Endothelial cell of umbilical vein (primary cell): Measurements from ENCODE around the gene GRID1. TPM values are rescaled to one million over a fixed set of nuclear protein-coding genes. Genes with fewer than 3 reads are reported as not detected.

Experiments used
- BruUV-seq: library from RNA; stranded (reverse); fragments of 400-500 nt; replicated peaks from 2 replicates; lab custom pipeline; 2021; lab: Mats Ljungman, UMichigan
- CTCF ChIA-PET: fragments of 300-600, 350-600 bp; sonication (Branson Sonifier 250); formaldehyde crosslinking; loops from one replicate; lab custom pipeline; 2021; ENCODE audit warnings: antibody characterized with exemption, inconsistent platforms; lab: Charles Lee
- POLR2A ChIA-PET: fragments of 300-600, 350-600 bp; sonication (Branson Sonifier 250); formaldehyde crosslinking; loops from one replicate; lab custom pipeline; 2021; ENCODE audit warnings: antibody characterized with exemption, inconsistent platforms; lab: Charles Lee
- DNase-seq: peaks from one replicate; pipeline ENCODE4 v3.0.0-alpha.2; 2011; ENCODE audit warnings: low read depth, low spot score
- FAIRE-seq: peaks from 2 replicates; lab custom pipeline; 2011; peaks lifted over from hg19 to GRCh38; lab: Jason Lieb, UNC
- H2AFZ ChIP-seq: 2 replicates; pipeline ENCODE4 v1.6.0; 2012; ENCODE audit warnings: low read depth, low read length, control low read depth, inconsistent platforms
- H3K27ac ChIP-seq: 2 replicates; pipeline ENCODE4 v1.5.1; 2011; ENCODE audit warnings: low read depth, mild to moderate bottlenecking, control low read depth, low read length, moderate library complexity; ENCODE audit not compliant: insufficient read depth
- H3K27me3 ChIP-seq, 2 experiments: 2 replicates each; pipeline versions ENCODE4 v1.6.0 to v1.6.1; 2011; ENCODE audit warnings: low read length in 2 of 2, mixed read lengths in 1 of 2; ENCODE audit not compliant: control insufficient read depth in 2 of 2, insufficient read depth in 2 of 2
- H3K36me3 ChIP-seq, 2 experiments: 2 replicates in 1 of 2; 3 replicates in 1 of 2; pipeline ENCODE4 v1.5.1; 2011; ENCODE audit warnings: low read length in 2 of 2, mild to moderate bottlenecking in 1 of 2, moderate library complexity in 1 of 2; ENCODE audit not compliant: control insufficient read depth in 2 of 2, insufficient read depth in 2 of 2; ENCODE audit errors: extremely low read depth in 1 of 2
- H3K4me1 ChIP-seq: 3 replicates; pipeline ENCODE4 v1.5.1; 2011; ENCODE audit warnings: mild to moderate bottlenecking, low read length; ENCODE audit not compliant: control insufficient read depth, insufficient read depth; ENCODE audit errors: extremely low read depth
- H3K4me2 ChIP-seq: 2 replicates; pipeline ENCODE4 v1.6.1; 2011; ENCODE audit warnings: low read length, control low read depth, mixed read lengths; ENCODE audit not compliant: insufficient read depth
- H3K4me3 ChIP-seq, 3 experiments: fragments of 200-600 bp in 1 of 3; sonication (generic), shearing (Covaris generic) in 1 of 3; replicated peaks in 1 of 3; 2 replicates each; pipeline ENCODE4 v1.5.1; 2011 to 2016; ENCODE audit warnings: control low read depth in 3 of 3, low read length in 3 of 3, mild to moderate bottlenecking in 2 of 3, inconsistent platforms in 1 of 3, low read depth in 1 of 3, moderate library complexity in 1 of 3; ENCODE audit not compliant: insufficient read depth in 1 of 3
- H3K79me2 ChIP-seq: 2 replicates; pipeline ENCODE4 v1.6.0; 2012; ENCODE audit warnings: low read length, inconsistent platforms; ENCODE audit not compliant: control insufficient read depth, insufficient read depth
- H3K9ac ChIP-seq: replicated peaks from 2 replicates; pipeline ENCODE3; 2011; ENCODE audit warnings: low read length, control low read depth; ENCODE audit not compliant: insufficient read depth; ENCODE audit errors: extremely low read depth
- H3K9me1 ChIP-seq: replicated peaks from 3 replicates; pipeline ENCODE4 v1.6.0; 2011; ENCODE audit warnings: mild to moderate bottlenecking, low read length; ENCODE audit not compliant: control insufficient read depth, insufficient read depth; ENCODE audit errors: extremely low read depth
- H3K9me3 ChIP-seq: replicated peaks from 2 replicates; pipeline ENCODE4 v1.5.1; 2012; ENCODE audit warnings: low read length, inconsistent platforms; ENCODE audit not compliant: control insufficient read depth, insufficient read depth
- H4K20me1 ChIP-seq: replicated peaks from 2 replicates; pipeline ENCODE3; 2011; ENCODE audit warnings: mild to moderate bottlenecking, low read length; ENCODE audit not compliant: control insufficient read depth, insufficient read depth; ENCODE audit errors: extremely low read depth
- CTCF ChIP-seq, 2 donors: IDR thresholded peaks; 1 replicate in 1 of 2; 2 replicates in 1 of 2; pipeline ENCODE4 v1.5.1; 2011; ENCODE audit warnings: low read length in 2 of 2, mild to moderate bottlenecking in 2 of 2, moderate library complexity in 2 of 2, control low read depth in 1 of 2, inconsistent platforms in 1 of 2, low read depth in 1 of 2; ENCODE audit not compliant: insufficient read depth in 1 of 2; ENCODE audit errors: extremely low read depth in 1 of 2
- EZH2 ChIP-seq: IDR thresholded peaks from 2 replicates; pipeline ENCODE4 v1.6.1; 2012; ENCODE audit warnings: borderline replicate concordance, low read depth, mild to moderate bottlenecking, moderate library complexity, low read length, inconsistent platforms; ENCODE audit not compliant: severe bottlenecking
- FOS ChIP-seq: IDR thresholded peaks from 2 replicates; pipeline ENCODE4 v1.6.1; 2011; ENCODE audit warnings: mild to moderate bottlenecking, low read length, moderate library complexity, borderline replicate concordance; ENCODE audit not compliant: insufficient read depth
- GATA2 ChIP-seq: IDR thresholded peaks from 2 replicates; pipeline ENCODE4 v1.7.0; 2011; ENCODE audit warnings: low read depth, mild to moderate bottlenecking, moderate library complexity, mixed read lengths, low read length; ENCODE audit not compliant: insufficient read length, insufficient read depth
- JUN ChIP-seq: IDR thresholded peaks from 2 replicates; pipeline ENCODE4 v1.6.1; 2011; ENCODE audit warnings: borderline replicate concordance, low read depth; ENCODE audit not compliant: insufficient read length, insufficient read depth
- MAX ChIP-seq: IDR thresholded peaks from 2 replicates; pipeline ENCODE4 v1.6.1; 2011; ENCODE audit not compliant: insufficient read depth, insufficient read length
- MYC ChIP-seq: IDR thresholded peaks from one replicate; pipeline ENCODE4 v1.6.1; 2011; ENCODE audit warnings: mild to moderate bottlenecking, low read depth, low read length
- POLR2A ChIP-seq: IDR thresholded peaks from 2 replicates; pipeline ENCODE4 v1.6.1; 2012; ENCODE audit warnings: low read depth, mild to moderate bottlenecking, control low read depth, low read length
- POLR2AphosphoS5 ChIP-seq: IDR thresholded peaks from 2 replicates; pipeline ENCODE4 v1.6.1; 2012; ENCODE audit warnings: low read depth, mild to moderate bottlenecking, control low read depth, low read length, moderate library complexity; ENCODE audit not compliant: insufficient read depth
- dilution Hi-C: fragments of 300-500 bp; cut with MboI; formaldehyde crosslinking; loops from one replicate; pipeline ENCODE4 v1.15.0; 2019; ENCODE audit warnings: low sequenced_read_pairs; ENCODE audit not compliant: extremely low pct_ligation_motif_present
- intact Hi-C: fragments of 100-400 bp; cut with micrococcal nuclease; formaldehyde crosslinking; loops from one replicate; pipeline ENCODE4 v1.10.0; 2022
- polyA plus RNA-seq, 4 experiments: library from polyadenylated mRNA; depleted of rRNA in 3 of 4; stranded (reverse) in 3 of 4; unstranded in 1 of 4; fragments of >200 nt; gene quantifications; 2 replicates each; pipeline versions ENCODE4 v1.2.1 to v1.2.3, GENCODE V29; 2011 to 2012; ENCODE audit warnings: missing spikeins in 1 of 4
- total RNA-seq: library from RNA; stranded (reverse); gene quantifications from 2 replicates; pipeline ENCODE4 v1.2.3, GENCODE V29; 2021

GRID1 gene
- total and polyA plus RNA-seq, 2 donors (not counting 3 experiments of a cell fraction or from before 2014, with no cell fraction given): not detected

- H3K9me3 ChIP-seq: no peaks in the 10 kb centered on the region
- no peaks in the 10 kb centered on the region for H3K79me2 ChIP-seq
- BruUV-seq: no TSS peak
- DNase-seq: no peak
- H3K27me3 ChIP-seq: no peaks in the 10 kb centered on the region
- H3K36me3 ChIP-seq: no peaks in the 10 kb centered on the region
- no peak for FAIRE-seq
- dilution Hi-C loops (no loop called here), intact Hi-C loops (no loop called here)
- H2AFZ ChIP-seq: no peak overlapping the region
- no peaks in the 10 kb centered on the region for H3K9me1 ChIP-seq
- no peak overlapping the region for H3K27ac ChIP-seq
- POLR2A ChIA-PET: no interaction called here
- no peak overlapping the region for H3K4me3 ChIP-seq
- CTCF ChIA-PET: no interaction called here
- H4K20me1 ChIP-seq: no peaks in the 10 kb centered on the region
- H3K9ac ChIP-seq: no peak overlapping the region
- TF ChIP-seq POLR2A: no peak
- TF ChIP-seq EZH2: no peak
- TF ChIP-seq MYC: no peak
- TF ChIP-seq GATA2: no peak
- no peak for TF ChIP-seq POLR2AphosphoS5
- no peak for TF ChIP-seq CTCF (IDR thresholded peaks at IDR 0.05; ENCODE audit: extremely low read depth in 1 of 2, insufficient read depth in 1 of 2, low read depth in 1 of 2, low read length in 2 of 2)
- TF ChIP-seq JUN: no peak
- TF ChIP-seq FOS: no peak
- TF ChIP-seq MAX: no peak
- H3K4me2 ChIP-seq: no peak overlapping the region
- no peaks in the 10 kb centered on the region for H3K4me1 ChIP-seq
These were observed 263.0 kb downstream of the GRID1 start for GRCh38 chr10:86103391-86104101.
